Neural cell (in vitro differentiated cells): ENCODE results near the gene KMT2D. TPM values are rescaled to one million over a fixed set of nuclear protein-coding genes. Genes with fewer than 3 reads are reported as not detected.

Experiments used
- H2AFZ ChIP-seq: fragments of 200-600, 300-800 bp; sonication (generic), shearing (Covaris generic); 2 replicates; pipeline ENCODE4 v1.6.0; 2014; ENCODE audit warnings: low read depth, mild to moderate bottlenecking, antibody characterized with exemption, low read length, moderate library complexity
- H3F3A ChIP-seq: fragments of 200-600 bp; shearing (Covaris generic); 2 replicates; pipeline ENCODE4 v1.6.1; 2016; ENCODE audit warnings: mild to moderate bottlenecking, moderate library complexity, mixed read lengths, antibody characterized with exemption, low read length; ENCODE audit not compliant: insufficient read depth, poor library complexity, severe bottlenecking
- H3K27ac ChIP-seq: fragments of 200-600, 300-800 bp; sonication (generic), shearing (Covaris generic); 2 replicates; pipeline ENCODE4 v1.5.1; 2014; ENCODE audit warnings: mild to moderate bottlenecking, low read length, moderate library complexity
- H3K27me3 ChIP-seq: fragments of 300-800, 200-600 bp; sonication (generic), shearing (Covaris generic); 2 replicates; pipeline ENCODE4 v1.6.0; 2014; ENCODE audit warnings: mild to moderate bottlenecking, low read depth, low read length, moderate library complexity; ENCODE audit not compliant: insufficient read depth
- H3K36me3 ChIP-seq: fragments of 300-800, 200-600 bp; sonication (generic), shearing (Covaris generic); 2 replicates; pipeline ENCODE4 v1.5.1; 2014; ENCODE audit warnings: mild to moderate bottlenecking, antibody characterized with exemption, low read length, moderate library complexity; ENCODE audit not compliant: insufficient read depth
- H3K4me2 ChIP-seq: fragments of 300-800, 200-600 bp; sonication (generic), shearing (Covaris generic); 2 replicates; pipeline ENCODE4 v1.6.0; 2014; ENCODE audit warnings: mild to moderate bottlenecking, low read length
- H3K4me3 ChIP-seq: fragments of 300-800, 200-600 bp; sonication (generic), shearing (Covaris generic); 2 replicates; pipeline ENCODE4 v1.5.1; 2014; ENCODE audit warnings: mild to moderate bottlenecking, low read length, moderate library complexity
- H3K79me2 ChIP-seq: fragments of 200-600 bp; shearing (Covaris generic); replicated peaks from 2 replicates; pipeline ENCODE4 v1.6.0; 2014; ENCODE audit warnings: mild to moderate bottlenecking, low read length, moderate library complexity; ENCODE audit not compliant: insufficient read depth
- H3K9ac ChIP-seq: fragments of 300-800, 200-600 bp; sonication (generic), shearing (Covaris generic); 2 replicates; pipeline ENCODE4 v1.6.1; 2016; ENCODE audit warnings: mild to moderate bottlenecking, low read length, mixed read lengths
- H3K9me2 ChIP-seq: fragments of 200-600 bp; shearing (Covaris generic); 2 replicates; pipeline ENCODE4 v1.6.1; 2016; ENCODE audit warnings: mild to moderate bottlenecking, low read length, mixed read lengths; ENCODE audit not compliant: insufficient read depth
- H3K9me3 ChIP-seq: fragments of 200-600, 300-800 bp; sonication (generic), shearing (Covaris generic); 2 replicates; pipeline ENCODE4 v1.6.1; 2016; ENCODE audit warnings: mild to moderate bottlenecking, mixed run types, low read length, moderate library complexity, mixed read lengths
- H4K20me1 ChIP-seq: fragments of 200-600 bp; shearing (Covaris generic); 2 replicates; pipeline ENCODE4 v1.6.1; 2016; ENCODE audit warnings: mild to moderate bottlenecking, mixed run types; ENCODE audit not compliant: insufficient read depth
- CTCF ChIP-seq: fragments of 450-650 bp; IDR thresholded peaks from 2 replicates; pipeline ENCODE4 v1.5.1; 2014; ENCODE audit warnings: antibody characterized with exemption, mild to moderate bottlenecking, moderate library complexity; ENCODE audit not compliant: poor library complexity, severe bottlenecking
- EP300 ChIP-seq: fragments of 450-650 bp; conservative IDR thresholded peaks from 2 replicates; pipeline ENCODE4 v1.6.1; 2014; ENCODE audit warnings: antibody characterized with exemption, mild to moderate bottlenecking, moderate library complexity; ENCODE audit not compliant: poor library complexity, severe bottlenecking
- EZH2 ChIP-seq: fragments of 200-600, 300-800 bp; shearing (Covaris generic), sonication (generic); IDR thresholded peaks from 2 replicates; pipeline ENCODE4 v1.6.1; 2014; ENCODE audit warnings: antibody characterized with exemption, low read length, borderline replicate concordance, mild to moderate bottlenecking; ENCODE audit not compliant: insufficient read depth, poor library complexity, severe bottlenecking
- MXI1 ChIP-seq: fragments of 450-650 bp; conservative IDR thresholded peaks from 2 replicates; pipeline ENCODE4 v1.6.1; 2014; ENCODE audit warnings: antibody characterized with exemption, mild to moderate bottlenecking; ENCODE audit not compliant: poor library complexity, severe bottlenecking
- POLR2AphosphoS5 ChIP-seq: IDR thresholded peaks from 2 replicates; pipeline ENCODE4 v1.6.1; 2012
- RAD21 ChIP-seq: fragments of 450-650 bp; conservative IDR thresholded peaks from 2 replicates; pipeline ENCODE4 v1.6.1; 2014; ENCODE audit warnings: antibody characterized with exemption, mild to moderate bottlenecking, moderate library complexity
- REST ChIP-seq: IDR thresholded peaks from 2 replicates; pipeline ENCODE4 v1.6.1; 2012; ENCODE audit warnings: borderline replicate concordance
- SMC3 ChIP-seq: fragments of 450-650 bp; conservative IDR thresholded peaks from 2 replicates; pipeline ENCODE4 v1.6.1; 2014; ENCODE audit warnings: antibody characterized with exemption, mild to moderate bottlenecking, moderate library complexity; ENCODE audit not compliant: poor library complexity
- TAF1 ChIP-seq: IDR thresholded peaks from 2 replicates; pipeline ENCODE4 v1.6.1; 2012; ENCODE audit warnings: low read depth
- polyA plus RNA-seq: library from polyadenylated mRNA; depleted of rRNA; stranded (reverse); fragments of >200 nt; gene quantifications from 2 replicates; pipeline ENCODE4 v1.2.3, GENCODE V29; 2014

The KMT2D gene
- polyA plus RNA-seq, 1 donor from 2014 or later = 15.8 TPM

DNA sequence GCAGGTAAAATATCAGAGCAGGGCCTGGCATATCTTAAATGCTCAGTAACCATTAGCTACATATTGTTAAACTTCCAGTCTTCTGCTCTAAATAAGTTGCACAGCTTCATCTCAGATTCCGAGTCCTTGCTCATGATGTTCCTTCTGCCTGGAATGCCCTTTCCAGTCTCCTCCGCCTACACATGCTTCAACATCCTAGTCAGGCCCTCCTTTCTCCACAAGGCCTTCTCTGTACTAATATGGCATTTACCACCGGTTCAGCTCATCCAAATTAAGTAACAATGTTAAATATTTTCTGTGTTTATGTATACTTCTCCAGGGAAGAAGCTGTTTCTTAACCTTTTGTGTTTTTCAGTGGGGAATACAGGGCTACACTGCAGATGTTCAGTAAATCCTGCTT, 25.5 kb upstream of the KMT2D start:
- H4K20me1 ChIP-seq = no peaks in the 10 kb centered on the region
- H3K4me2 ChIP-seq = no peak overlapping the region
- H3K79me2 ChIP-seq = no peaks in the 10 kb centered on the region
- no peak overlapping the region for H3K27ac ChIP-seq
- no peaks in the 10 kb centered on the region for H3F3A ChIP-seq
- no peak overlapping the region for H3K9ac ChIP-seq
- H3K4me3 ChIP-seq = no peak overlapping the region
- no peak for TF ChIP-seq EP300
- TF ChIP-seq MXI1 = no peak
- TF ChIP-seq POLR2AphosphoS5 = no peak
- no peak for TF ChIP-seq CTCF
- TF ChIP-seq SMC3 = no peak
- TF ChIP-seq EZH2 = no peak
- no peak for TF ChIP-seq REST
- no peak for TF ChIP-seq TAF1
- TF ChIP-seq RAD21 = no peak
- H2AFZ ChIP-seq = no peak overlapping the region
- H3K9me3 ChIP-seq = no peaks in the 10 kb centered on the region
- H3K27me3 ChIP-seq = peaks cover 39% of the 10 kb centered on the region
- H3K36me3 ChIP-seq = no peaks in the 10 kb centered on the region
- H3K9me2 ChIP-seq = no peaks in the 10 kb centered on the region

- Histone ChIP-seq H2AFZ (no peak overlapping the region), H3K27me3 (peaks cover 22% of the 10 kb centered on the region), H3K9me3 (no peaks in the 10 kb centered on the region), H3K4me3 (no peak overlapping the region), H3K79me2 (no peaks in the 10 kb centered on the region), H4K20me1 (no peaks in the 10 kb centered on the region), H3F3A (no peaks in the 10 kb centered on the region), H3K4me2 (no peak overlapping the region), H3K36me3 (no peaks in the 10 kb centered on the region), H3K27ac (no peak overlapping the region), H3K9ac (no peak overlapping the region), H3K9me2 (no peaks in the 10 kb centered on the region)
- no peak for TF ChIP-seq REST
- TF ChIP-seq RAD21 = no peak
- no peak for TF ChIP-seq CTCF
- TF ChIP-seq MXI1 = no peak
- no peak for TF ChIP-seq POLR2AphosphoS5
- no peak for TF ChIP-seq EZH2
- TF ChIP-seq SMC3 = no peak
- TF ChIP-seq EP300 = no peak
- TF ChIP-seq TAF1 = no peak
Measured at GRCh38 chr12:49084438-49084837, 23.8 kb upstream of the KMT2D start.
